NT2/D1 (cell line): ENCODE measurements around the gene LAMA5.

ENCODE experiments used
- SUZ12 ChIP-seq: IDR thresholded peaks from 2 replicates; pipeline ENCODE4 v1.6.1; 2011; ENCODE audit not compliant: insufficient read length, insufficient read depth; ENCODE audit errors: extremely low read depth
- YY1 ChIP-seq: IDR thresholded peaks from 2 replicates; pipeline ENCODE4 v1.6.1; 2011; ENCODE audit not compliant: insufficient read length, insufficient read depth
- ZNF274 ChIP-seq: IDR thresholded peaks from 2 replicates; pipeline ENCODE4 v1.6.1; 2011; ENCODE audit warnings: mild to moderate bottlenecking, low read depth, low read length

- TF ChIP-seq ZNF274, result no peak
- TF ChIP-seq YY1, result no peak
- no peak for TF ChIP-seq SUZ12
These were observed 11.6 kb downstream of the LAMA5 start for GRCh38 chr20:62355516-62355877.
